ENCODE measurements around the gene SSX2. TPM values are rescaled to one million over a fixed set of nuclear protein-coding genes. Genes with fewer than 3 reads are reported as not detected.
"Not testable (repeated sequence)": the region's sequence is repeated elsewhere in the genome, so short reads cannot be mapped to it uniquely, and the experiment has no call there.

Gene SSX2, protein sequence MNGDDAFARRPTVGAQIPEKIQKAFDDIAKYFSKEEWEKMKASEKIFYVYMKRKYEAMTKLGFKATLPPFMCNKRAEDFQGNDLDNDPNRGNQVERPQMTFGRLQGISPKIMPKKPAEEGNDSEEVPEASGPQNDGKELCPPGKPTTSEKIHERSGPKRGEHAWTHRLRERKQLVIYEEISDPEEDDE
- total RNA-seq (ENCODE audit: low replicate concordance): not detected in 2 replicates

DNA sequence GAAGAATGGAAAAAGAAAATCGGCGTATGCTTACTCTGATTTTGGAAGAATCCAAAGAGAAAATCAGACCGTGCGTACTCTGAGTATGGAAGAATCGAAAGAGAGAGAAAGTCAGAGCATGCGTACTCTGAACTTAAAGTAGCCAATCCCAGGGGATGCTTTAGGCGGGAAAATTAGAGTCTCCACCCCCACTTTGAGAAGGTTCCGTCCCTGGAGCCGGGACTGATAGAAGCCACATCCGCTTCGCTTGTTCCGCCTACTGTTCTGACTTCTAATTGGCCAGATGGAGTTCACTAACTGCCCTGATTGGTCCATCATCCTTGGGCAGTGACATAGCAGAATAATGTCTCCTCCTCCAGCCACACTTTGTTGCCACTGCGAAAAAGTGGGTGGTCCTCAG lies at the start of gene SSX2:
Gene SSX2, minus strand, starts transcription at position 101 of the 400 bp plus-strand sequence. CDS start 1,429 bp downstream, outside the sequence.
- DNase-seq (ENCODE audit: low read depth): not testable (repeated sequence)

DNA sequence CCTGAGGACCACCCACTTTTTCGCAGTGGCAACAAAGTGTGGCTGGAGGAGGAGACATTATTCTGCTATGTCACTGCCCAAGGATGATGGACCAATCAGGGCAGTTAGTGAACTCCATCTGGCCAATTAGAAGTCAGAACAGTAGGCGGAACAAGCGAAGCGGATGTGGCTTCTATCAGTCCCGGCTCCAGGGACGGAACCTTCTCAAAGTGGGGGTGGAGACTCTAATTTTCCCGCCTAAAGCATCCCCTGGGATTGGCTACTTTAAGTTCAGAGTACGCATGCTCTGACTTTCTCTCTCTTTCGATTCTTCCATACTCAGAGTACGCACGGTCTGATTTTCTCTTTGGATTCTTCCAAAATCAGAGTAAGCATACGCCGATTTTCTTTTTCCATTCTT lies 44.0 kb upstream of the SSX2 start, which contains the start of gene SSX2B:
Gene SSX2B, plus strand, starts transcription at position 301 of the 400 bp plus-strand sequence. CDS start 1,429 bp downstream, outside the sequence.
- not testable (repeated sequence) for H3K4me3 ChIP-seq (ENCODE audit: low read depth, low read length); DNase-seq (ENCODE audit: low read depth)

More for the DNA sequence above, at the start of gene SSX2:
- not testable (repeated sequence) for H3K4me3 ChIP-seq (ENCODE audit: low read depth, low read length)

DNA sequence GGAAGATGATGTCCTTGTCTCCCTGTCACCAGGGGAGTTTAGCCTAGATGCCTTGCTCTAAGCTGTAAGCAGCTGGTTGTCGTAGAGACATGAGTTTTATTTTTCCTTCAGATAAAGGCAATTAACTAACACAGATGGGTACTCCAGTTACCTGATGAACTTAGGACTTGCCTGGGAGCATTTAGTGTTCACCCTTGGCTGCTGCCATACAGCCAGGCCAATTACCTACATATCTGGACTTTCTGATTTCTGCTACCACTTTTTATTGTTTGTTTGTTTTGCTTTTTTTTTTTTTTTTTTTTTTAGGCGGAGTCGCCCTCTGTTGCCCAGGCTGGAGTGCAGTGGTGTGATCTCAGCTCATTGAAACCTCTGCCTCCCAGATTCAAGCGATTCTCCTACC lies 14.9 kb downstream of the SSX2 start:
- not testable (repeated sequence) for DNase-seq (ENCODE audit: low read depth); H3K4me3 ChIP-seq (ENCODE audit: low read depth, low read length)

DNA sequence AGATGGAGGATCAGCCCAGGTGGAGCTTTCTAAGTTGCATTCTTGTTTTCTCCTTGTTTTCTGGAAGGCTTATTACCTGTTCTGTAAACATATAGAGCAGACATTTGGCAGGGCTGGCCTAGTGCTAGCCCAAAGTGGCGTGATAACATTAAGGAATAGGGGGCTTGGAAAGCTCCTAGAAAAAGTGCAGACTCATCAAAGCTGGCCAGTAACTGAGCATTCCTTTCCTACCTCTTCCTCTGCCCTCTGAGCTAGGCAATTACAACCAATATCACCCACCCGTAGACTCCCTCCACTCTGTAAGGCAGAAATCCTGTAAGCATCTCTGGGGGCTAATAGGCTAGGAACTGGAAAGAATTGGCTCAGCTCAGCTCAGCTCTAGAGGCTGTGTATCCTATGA lies 44.8 kb downstream of the SSX2 start:
- DNase-seq (ENCODE audit: low read depth); H3K4me3 ChIP-seq (ENCODE audit: low read depth, low read length): not testable (repeated sequence)

DNA sequence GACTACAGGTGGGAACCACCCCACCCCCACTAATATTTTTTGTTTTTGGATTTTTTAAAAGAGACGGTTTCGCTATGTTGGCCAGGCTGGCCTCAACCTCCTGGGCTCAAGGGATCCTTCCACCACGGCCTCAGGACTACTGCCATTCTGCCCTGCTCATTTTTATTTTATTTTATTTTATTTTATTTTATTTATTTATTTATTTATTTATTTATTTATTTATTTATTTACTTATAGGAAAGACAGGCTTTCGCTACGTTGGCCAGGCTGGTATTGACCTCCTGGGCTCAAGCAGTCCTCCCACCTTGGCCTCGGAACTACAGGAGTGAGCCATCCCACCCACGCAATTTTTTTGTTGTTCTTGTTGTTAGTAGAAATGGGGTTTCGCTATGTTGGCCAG lies 51.5 kb downstream of the SSX2 start:
- DNase-seq (ENCODE audit: low read depth); H3K4me3 ChIP-seq (ENCODE audit: low read depth, low read length): not testable (repeated sequence)

DNA sequence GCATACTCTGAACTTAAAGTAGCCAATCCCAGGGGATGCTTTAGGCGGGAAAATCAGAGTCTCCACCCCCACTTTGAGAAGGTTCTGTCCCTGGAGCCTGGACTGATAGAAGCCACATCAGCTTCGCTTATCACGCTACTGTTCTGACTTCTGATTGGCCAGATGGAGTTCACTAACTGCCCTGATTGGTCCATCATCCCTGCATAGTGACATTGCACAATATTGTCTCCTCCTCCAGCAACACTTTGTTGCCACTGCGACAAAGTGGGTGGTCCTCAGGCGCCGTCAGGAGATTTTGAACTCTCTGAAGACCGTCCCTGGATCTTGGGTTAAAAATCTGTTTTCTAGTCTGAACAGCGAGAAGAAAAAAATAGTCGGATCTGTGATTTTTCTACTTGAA lies 52.2 kb downstream of the SSX2 start, which contains the start of gene SSX7:
Gene SSX7, minus strand, starts transcription at position 101 of the 400 bp plus-strand sequence. CDS start 1,428 bp downstream, outside the sequence.
- not testable (repeated sequence) for DNase-seq (ENCODE audit: low read depth); H3K4me3 ChIP-seq (ENCODE audit: low read depth, low read length)

DNA sequence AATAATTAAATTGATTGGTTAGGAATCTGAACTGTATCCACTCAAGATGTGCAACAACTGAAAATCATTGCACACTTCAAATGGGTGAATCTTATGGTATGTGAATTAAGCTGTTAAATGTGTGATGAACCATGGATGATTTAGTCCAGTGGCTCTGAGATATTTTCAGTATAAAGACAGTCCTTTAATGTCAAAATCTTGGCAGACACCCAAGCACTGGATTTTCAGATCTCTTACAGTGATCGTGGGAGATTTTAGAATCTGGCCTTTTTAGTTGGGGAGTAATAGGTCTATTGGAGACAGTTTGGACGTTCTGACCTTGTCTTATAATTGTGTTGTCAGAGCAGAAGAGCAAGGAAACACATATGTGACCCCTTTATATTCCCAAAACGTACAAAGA lies 56.3 kb downstream of the SSX2 start:
- DNase-seq (ENCODE audit: low read depth): not testable (repeated sequence)

DNA sequence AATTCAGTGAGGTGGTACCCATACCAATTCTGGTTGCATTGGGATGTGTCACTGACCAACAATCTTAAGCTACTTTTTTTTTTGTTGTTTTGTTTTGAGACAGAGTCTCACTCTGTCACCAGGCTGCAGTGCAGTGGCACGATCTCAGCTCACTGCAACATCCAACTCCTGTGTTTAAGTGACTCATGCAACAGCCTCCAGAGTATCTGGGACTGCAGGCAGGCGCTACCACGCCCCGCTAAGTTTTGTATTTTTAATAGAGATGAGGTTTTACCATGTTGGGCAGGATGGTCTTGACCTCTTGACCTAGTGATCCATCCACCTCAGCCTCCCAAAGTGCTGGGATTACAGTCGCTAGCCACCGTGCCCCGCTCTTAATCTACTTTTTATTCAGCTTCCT lies 58.0 kb downstream of the SSX2 start:
- DNase-seq (ENCODE audit: low read depth): not testable (repeated sequence)

More for the DNA sequence above, 56.3 kb downstream of the SSX2 start:
- H3K4me3 ChIP-seq (ENCODE audit: low read depth, low read length): not testable (repeated sequence)

More for the DNA sequence above, 58.0 kb downstream of the SSX2 start:
- H3K4me3 ChIP-seq (ENCODE audit: low read depth, low read length): not testable (repeated sequence)

Small RNA genes lying within 50 kb of the gene (small RNA-seq; reads per million reads assigned to genes)
- gene AC244505.3: not detected
- not detected for gene AC244505.5
- gene AL450023.3: not detected
- gene RNA5SP504: not detected

Other genes starting within 250 kb of the SSX2 start
- not detected in 2 replicates for gene XAGE1A, start 211.4 kb downstream of the SSX2 start, total RNA-seq (ENCODE audit: low replicate concordance)
- gene XAGE1B, start 190.1 kb downstream of the SSX2 start, total RNA-seq (ENCODE audit: low replicate concordance): not detected in 2 replicates
- gene SSX7, start 52.3 kb downstream of the SSX2 start, total RNA-seq (ENCODE audit: low replicate concordance): not detected in 2 replicates
- gene SSX2B, start 44.1 kb upstream of the SSX2 start, total RNA-seq (ENCODE audit: low replicate concordance): 0.09 TPM in 1 of 2 replicates, not detected in the other
- not detected in 2 replicates for gene SPANXN5, start 90.2 kb upstream of the SSX2 start, total RNA-seq (ENCODE audit: low replicate concordance)
- not detected in 2 replicates for gene XAGE5, start 104.1 kb upstream of the SSX2 start, total RNA-seq (ENCODE audit: low replicate concordance)
- gene XAGE3, start 160.9 kb upstream of the SSX2 start, total RNA-seq (ENCODE audit: low replicate concordance): not detected in 2 replicates
- gene FAM156B, start 190.2 kb upstream of the SSX2 start, total RNA-seq (ENCODE audit: low replicate concordance): 7.9 and 26.5 TPM in 2 replicates